Measurements from ENCODE around the gene PLEKHA1.
A peak's percentile ranks its signal among the peaks of the same experiment; 100 is the strongest.

PLEKHA1 gene

DNA sequence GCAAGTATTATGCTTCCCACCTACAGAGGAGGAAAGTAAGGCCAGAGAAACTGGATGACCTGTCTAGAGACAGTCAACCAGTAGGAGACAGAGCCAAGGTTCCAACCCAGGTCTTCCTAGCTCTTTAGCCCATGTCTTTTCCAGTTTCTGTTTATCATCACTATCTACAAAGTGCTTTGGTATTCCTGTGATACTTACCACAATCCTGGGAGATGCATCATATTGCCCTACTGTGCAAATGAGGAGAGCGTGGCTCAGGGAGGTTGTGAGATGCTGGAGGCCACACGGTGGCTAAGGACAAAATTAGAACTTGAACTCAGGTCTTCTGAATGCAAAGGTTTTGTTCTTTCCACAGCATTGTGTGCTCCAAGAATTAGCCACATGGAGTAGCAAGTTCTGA, 11.2 kb upstream of the PLEKHA1 start:
- TF ChIP-seq, protein P1, sequence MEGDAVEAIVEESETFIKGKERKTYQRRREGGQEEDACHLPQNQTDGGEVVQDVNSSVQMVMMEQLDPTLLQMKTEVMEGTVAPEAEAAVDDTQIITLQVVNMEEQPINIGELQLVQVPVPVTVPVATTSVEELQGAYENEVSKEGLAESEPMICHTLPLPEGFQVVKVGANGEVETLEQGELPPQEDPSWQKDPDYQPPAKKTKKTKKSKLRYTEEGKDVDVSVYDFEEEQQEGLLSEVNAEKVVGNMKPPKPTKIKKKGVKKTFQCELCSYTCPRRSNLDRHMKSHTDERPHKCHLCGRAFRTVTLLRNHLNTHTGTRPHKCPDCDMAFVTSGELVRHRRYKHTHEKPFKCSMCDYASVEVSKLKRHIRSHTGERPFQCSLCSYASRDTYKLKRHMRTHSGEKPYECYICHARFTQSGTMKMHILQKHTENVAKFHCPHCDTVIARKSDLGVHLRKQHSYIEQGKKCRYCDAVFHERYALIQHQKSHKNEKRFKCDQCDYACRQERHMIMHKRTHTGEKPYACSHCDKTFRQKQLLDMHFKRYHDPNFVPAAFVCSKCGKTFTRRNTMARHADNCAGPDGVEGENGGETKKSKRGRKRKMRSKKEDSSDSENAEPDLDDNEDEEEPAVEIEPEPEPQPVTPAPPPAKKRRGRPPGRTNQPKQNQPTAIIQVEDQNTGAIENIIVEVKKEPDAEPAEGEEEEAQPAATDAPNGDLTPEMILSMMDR (IDR thresholded peaks at IDR 0.05; ENCODE audit: low read depth, low read length, missing control alignments) = no peak
- DNase-seq (ENCODE audit: low read depth) = no peak
- no peak overlapping the region for H3K4me3 ChIP-seq (ENCODE audit: low read depth, low read length)

DNA sequence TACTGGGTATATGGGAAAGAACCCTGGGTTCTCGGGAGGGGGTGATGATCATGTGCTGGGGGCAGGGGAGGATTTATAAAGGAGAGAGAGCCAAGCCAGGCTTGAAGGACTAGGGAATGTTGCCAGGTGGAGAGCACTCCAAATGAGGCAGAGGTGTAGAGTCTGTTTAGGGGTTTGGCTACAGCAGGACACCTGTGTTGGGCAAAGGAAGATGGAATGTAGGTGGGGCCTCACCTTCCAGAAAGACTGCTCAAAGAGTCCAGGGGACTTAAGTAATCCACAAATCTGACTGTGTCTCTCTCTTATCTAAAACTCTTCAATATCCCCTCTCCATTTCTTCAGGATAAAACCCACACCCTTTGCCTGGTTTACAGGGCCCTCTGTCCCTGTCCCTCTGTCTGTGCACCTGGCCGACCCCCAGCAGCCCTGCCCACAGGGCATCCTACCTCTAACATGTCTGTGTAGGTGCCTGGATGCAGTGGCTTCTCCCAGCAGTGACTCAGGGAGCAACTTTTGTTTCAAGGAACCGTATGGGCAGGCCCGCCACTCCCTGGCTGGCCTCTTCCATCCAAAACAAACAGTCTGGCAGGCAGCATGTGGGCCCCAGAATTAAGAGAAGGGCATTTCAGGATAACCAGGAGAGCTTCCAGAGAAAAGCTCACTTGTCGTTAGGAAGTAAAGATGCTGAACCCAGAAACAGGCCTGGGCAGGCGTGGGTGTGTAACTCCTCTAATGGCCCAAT, 10.6 kb upstream of the PLEKHA1 start:
- no peak for DNase-seq (ENCODE audit: low read depth)
- no peak overlapping the region for H3K4me3 ChIP-seq (ENCODE audit: low read depth, low read length)
- TF ChIP-seq, protein P1 (IDR thresholded peaks at IDR 0.05; ENCODE audit: low read depth, low read length, missing control alignments) = no peak

GRCh38 chr10:122368502-122369254, 5.8 kb upstream of the PLEKHA1 start:
- H3K4me3 ChIP-seq (ENCODE audit: low read depth, low read length) = no peak overlapping the region
- DNase-seq (ENCODE audit: low read depth) = no peak
- TF ChIP-seq, protein P1 (IDR thresholded peaks at IDR 0.05; ENCODE audit: low read depth, low read length, missing control alignments) = no peak

DNA sequence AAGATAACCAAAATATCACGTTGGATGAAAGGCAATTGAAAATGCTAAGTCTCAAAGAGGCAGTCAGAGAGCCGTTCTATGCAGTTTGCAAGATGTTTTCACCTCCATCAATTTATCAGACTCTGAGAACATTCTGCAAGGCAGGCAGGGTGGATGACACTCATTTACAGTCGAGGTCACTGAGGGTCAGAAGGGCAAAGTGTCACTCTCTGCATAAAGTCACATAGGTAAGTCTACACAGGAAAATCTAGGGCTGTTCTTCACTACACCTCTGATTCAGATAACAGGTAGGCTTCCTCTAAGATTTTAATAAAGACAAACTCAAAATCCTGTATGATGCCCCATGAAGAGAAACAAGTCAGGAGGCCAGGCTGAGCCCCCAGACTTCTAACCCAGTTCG, 1.4 kb upstream of the PLEKHA1 start:
- no peak for DNase-seq (ENCODE audit: low read depth)
- no peak overlapping the region for H3K4me3 ChIP-seq (ENCODE audit: low read depth, low read length)
- TF ChIP-seq, protein P1 (IDR thresholded peaks at IDR 0.05; ENCODE audit: low read depth, low read length, missing control alignments) = no peak

- no peak for DNase-seq (ENCODE audit: low read depth)
- no peak overlapping the region for H3K4me3 ChIP-seq (ENCODE audit: low read depth, low read length)
- TF ChIP-seq, protein P1 (IDR thresholded peaks at IDR 0.05; ENCODE audit: low read depth, low read length, missing control alignments) = no peak
Observed at GRCh38 chr10:122373721-122374120, 787 bp upstream of the PLEKHA1 start.

- peak overlapping the region; percentile 57 for H3K4me3 ChIP-seq (ENCODE audit: low read depth, low read length)
- TF ChIP-seq, protein P1 (IDR thresholded peaks at IDR 0.05; ENCODE audit: low read depth, low read length, missing control alignments) = no peak
- peak; percentile 50 for DNase-seq (ENCODE audit: low read depth)
Observed at GRCh38 chr10:122374859-122375678, 561 bp downstream of the PLEKHA1 start.

Measured in GM12864 (cell line).